Common myeloid progenitor, CD34-positive (primary cell): ENCODE data around the gene ELF5.
A peak's percentile ranks its signal among the peaks of the same experiment; 100 is the strongest.

ENCODE experiments used
- CTCF ChIA-PET: fragments of 350-600 bp; sonication (Branson Sonifier 250); formaldehyde crosslinking; loops from one replicate; lab custom pipeline; 2021; ENCODE audit warnings: antibody characterized with exemption; lab: Charles Lee
- POLR2A ChIA-PET: fragments of 350-600 bp; sonication (Branson Sonifier 250); formaldehyde crosslinking; loops from one replicate; lab custom pipeline; 2021; ENCODE audit warnings: antibody characterized with exemption; lab: Charles Lee
- DNase-seq, 3 donors: peaks; one replicate each; pipeline versions ENCODE4 v3.0.0 to v3.0.0-alpha.2; 2013
- H3K27ac ChIP-seq, 2 experiments: 1 replicate in 1 of 2; 2 replicates in 1 of 2; pipeline ENCODE4 v1.7.0; 2013; ENCODE audit warnings: inconsistent platforms in 2 of 2, low read length in 2 of 2, mild to moderate bottlenecking in 2 of 2, low read depth in 1 of 2, moderate library complexity in 1 of 2; ENCODE audit not compliant: severe bottlenecking in 2 of 2, insufficient read depth in 1 of 2, poor library complexity in 1 of 2
- H3K27me3 ChIP-seq, 5 experiments: replicated peaks in 2 of 5; 1 replicate in 3 of 5; 2 replicates in 2 of 5; pipeline versions ENCODE4 v1.6.1 to v1.7.0; 2013; ENCODE audit warnings: low read length in 4 of 5, mild to moderate bottlenecking in 2 of 5, moderate library complexity in 2 of 5, inconsistent platforms in 1 of 5; ENCODE audit not compliant: insufficient read depth in 5 of 5, control insufficient read depth in 4 of 5
- H3K36me3 ChIP-seq, 4 experiments: 1 replicate in 2 of 4; 2 replicates in 2 of 4; pipeline versions ENCODE4 v1.6.1 to v1.7.0; 2013; ENCODE audit warnings: low read length in 3 of 4, control low read depth in 1 of 4, mild to moderate bottlenecking in 1 of 4; ENCODE audit not compliant: control insufficient read depth in 4 of 4, insufficient read depth in 4 of 4
- H3K4me1 ChIP-seq, 4 experiments: 1 replicate in 3 of 4; 2 replicates in 1 of 4; pipeline versions ENCODE4 v1.6.1 to v1.7.1; 2013; ENCODE audit warnings: low read length in 3 of 4, mild to moderate bottlenecking in 3 of 4, control low read depth in 1 of 4, inconsistent platforms in 1 of 4, moderate library complexity in 1 of 4; ENCODE audit not compliant: control insufficient read depth in 4 of 4, insufficient read depth in 4 of 4; ENCODE audit errors: control extremely low read depth in 1 of 4
- H3K4me3 ChIP-seq, 7 experiments: 1 replicate in 4 of 7; 2 replicates in 3 of 7; pipeline versions ENCODE4 v1.5.1 to v1.7.0; 2013; ENCODE audit warnings: mild to moderate bottlenecking in 7 of 7, low read length in 6 of 7, moderate library complexity in 6 of 7, inconsistent platforms in 2 of 7, low read depth in 2 of 7, control low read depth in 1 of 7; ENCODE audit not compliant: insufficient read depth in 4 of 7, control insufficient read depth in 1 of 7; ENCODE audit errors: extremely low read depth in 1 of 7
- H3K9me3 ChIP-seq, 5 experiments: 1 replicate in 4 of 5; 2 replicates in 1 of 5; pipeline versions ENCODE4 v1.6.1 to v1.7.1; 2013; ENCODE audit warnings: low read length in 4 of 5, mild to moderate bottlenecking in 2 of 5, inconsistent platforms in 1 of 5, low read depth in 1 of 5, moderate library complexity in 1 of 5; ENCODE audit not compliant: control insufficient read depth in 4 of 5, insufficient read depth in 2 of 5; ENCODE audit errors: control extremely low read depth in 1 of 5
- WGBS: methylation state at CpG from one replicate; pipeline ENCODE4 v1.1.5; 2013; ENCODE audit not compliant: insufficient coverage; 5-methylcytosine and 5-hydroxymethylcytosine counted together

The ELF5 gene

DNA sequence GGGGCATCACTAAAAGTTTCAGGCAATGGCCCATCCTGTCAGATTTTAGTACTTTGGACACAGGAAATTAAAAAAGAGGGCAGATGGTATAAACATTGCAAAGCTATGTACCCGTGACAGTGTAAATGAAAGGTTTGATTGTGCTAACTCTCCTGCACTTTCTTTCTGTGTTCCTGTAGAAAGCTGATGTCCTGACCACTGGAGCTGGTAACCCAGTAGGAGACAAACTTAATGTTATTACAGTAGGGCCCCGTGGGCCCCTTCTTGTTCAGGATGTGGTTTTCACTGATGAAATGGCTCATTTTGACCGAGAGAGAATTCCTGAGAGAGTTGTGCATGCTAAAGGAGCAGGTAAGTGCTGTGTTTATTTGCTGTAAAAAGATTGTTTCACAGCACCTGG is 64.6 kb downstream of the ELF5 start:
- Histone ChIP-seq H3K27ac (peak overlapping the region; percentile 39 to 41), H3K4me1 (peaks cover 37 to 80% (median 61%) of the 10 kb centered on the region in 4 experiments), H3K4me3 (peak overlapping the region in 5 of 7 experiments; percentile 21 to 56 (median 52)), H3K36me3 (peaks cover 4 to 58% (median 36%) of the 10 kb centered on the region in 4 experiments), H3K27me3 (no peaks in the 10 kb centered on the region), H3K9me3 (no peaks in the 10 kb centered on the region)
- ChIA-PET POLR2A (no interaction called here), CTCF (interaction anchor here (1.2 to 6.0 kb wide), 8 partner anchors 9 to 34 kb away, joined by 3 to 28 read pairs (median 5); partner anchors contain the start of gene CAT)
- DNase-seq = peak in 2 of 3 donors; percentile 46 to 50
- WGBS = 0% methylated on average over 3 of the region's 3 CpGs

DNA sequence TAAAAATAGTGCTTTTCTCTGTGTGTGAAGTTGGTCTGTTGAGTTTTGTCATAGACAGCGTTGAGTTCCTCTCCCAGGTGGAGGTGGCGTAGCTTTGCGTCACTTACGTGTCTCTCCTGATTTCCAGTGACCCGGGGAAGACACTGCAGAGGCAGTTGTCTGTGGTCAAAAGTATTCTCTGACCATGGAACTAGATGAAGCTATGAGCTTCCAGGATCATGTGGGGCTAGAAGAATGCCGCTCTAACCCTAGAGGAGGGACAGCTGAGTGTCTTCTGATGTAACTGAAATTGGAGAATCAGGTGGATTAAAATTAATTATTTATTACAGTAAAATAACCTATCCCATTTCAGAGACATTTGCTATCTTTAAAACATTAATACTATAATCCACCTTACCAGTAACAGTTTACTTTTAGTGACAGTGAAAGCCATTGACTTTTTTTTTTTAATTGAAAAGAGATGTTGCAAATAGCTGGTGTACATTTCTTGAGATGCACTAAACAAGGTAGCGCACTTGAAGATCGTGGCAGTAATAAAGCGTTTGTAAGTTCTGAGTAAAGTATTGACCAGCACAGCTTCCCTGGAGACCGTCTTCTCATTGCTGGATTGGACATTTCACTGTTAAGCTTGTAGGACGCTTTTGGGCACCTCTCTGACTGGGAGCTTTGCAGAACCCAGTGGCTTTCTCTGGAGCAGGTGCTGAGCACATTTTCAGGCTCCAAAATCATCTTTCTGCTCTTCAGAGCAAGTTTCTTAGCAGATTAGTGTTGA is 65.2 kb downstream of the ELF5 start:
- H3K27ac ChIP-seq = peak overlapping the region; percentile 39 to 41
- POLR2A ChIA-PET = no interaction called here

DNA sequence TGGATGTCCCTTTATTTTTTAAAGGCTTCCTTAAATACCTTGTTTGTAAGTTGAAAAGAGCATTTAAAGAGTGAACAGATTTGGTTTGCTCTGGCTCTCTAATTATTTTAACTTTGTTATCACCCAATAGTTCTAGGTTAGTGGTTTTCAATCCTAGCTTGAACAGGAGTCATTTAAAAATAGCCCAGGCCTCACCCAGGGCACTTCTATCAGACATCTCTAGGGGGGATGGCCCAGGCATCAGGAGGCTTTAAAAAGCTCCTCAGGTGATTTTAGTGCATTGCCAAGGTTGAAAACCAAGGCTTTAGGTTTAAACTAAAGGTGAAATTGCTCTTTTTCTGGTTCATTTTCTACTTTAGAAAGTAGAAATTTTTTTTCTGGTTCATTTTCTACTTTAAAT is 66.5 kb downstream of the ELF5 start:
- Histone ChIP-seq H3K27ac (peak overlapping the region in 1 of 2 experiments; percentile 41), H3K9me3 (peaks cover 0 to 2% (median 0%) of the 10 kb centered on the region in 5 experiments), H3K36me3 (peaks cover 2 to 44% (median 27%) of the 10 kb centered on the region in 4 experiments), H3K4me3 (no peak overlapping the region), H3K27me3 (no peaks in the 10 kb centered on the region), H3K4me1 (peaks cover 43 to 91% (median 75%) of the 10 kb centered on the region in 4 experiments)
- ChIA-PET POLR2A (interaction anchor here (0.7 kb wide), 1 partner anchor 779 kb away, joined by 3 read pairs; no protein-coding TSS in a partner anchor), CTCF (interaction anchor here (2.2 to 6.0 kb wide), 2 partner anchors 8 kb away, joined by 8 to 28 read pairs; partner anchors contain the start of gene CAT)
- DNase-seq = no peak

More for the DNA sequence above, 65.2 kb downstream of the ELF5 start:
- Histone ChIP-seq H3K4me3 (peak overlapping the region in 5 of 7 experiments; percentile 13 to 56 (median 44)), H3K27me3 (no peaks in the 10 kb centered on the region), H3K4me1 (peaks cover 38 to 86% (median 67%) of the 10 kb centered on the region in 4 experiments), H3K9me3 (no peaks in the 10 kb centered on the region), H3K36me3 (peaks cover 0 to 52% (median 33%) of the 10 kb centered on the region in 4 experiments)
- no peak for DNase-seq
- CTCF ChIA-PET = interaction anchor here (0.8 to 6.0 kb wide), 9 partner anchors 9 to 33 kb away, joined by 3 to 28 read pairs (median 5); partner anchors contain the start of gene CAT
- 85% methylated on average over 11 of the region's 11 CpGs for WGBS

DNA sequence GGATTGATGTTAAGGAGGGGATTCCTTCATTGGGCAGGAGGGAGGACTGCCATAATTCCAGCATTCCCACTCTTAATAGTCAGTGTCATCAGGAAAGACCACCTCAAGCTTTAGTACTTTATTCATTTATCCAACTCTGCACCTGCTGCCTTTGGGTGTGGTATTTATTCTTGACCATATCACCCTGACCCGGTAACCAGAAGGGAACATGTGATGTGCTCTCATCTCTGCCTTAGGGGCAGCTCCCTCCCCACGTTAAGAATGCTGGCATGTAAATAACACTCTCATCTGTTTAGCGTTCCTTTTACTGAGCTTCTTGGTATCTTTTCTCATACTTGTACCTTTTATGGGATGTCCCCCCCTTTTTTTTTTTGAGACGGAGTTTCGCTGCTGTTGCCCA is 67.2 kb downstream of the ELF5 start:
- CTCF ChIA-PET = interaction anchor here (1.2 to 6.0 kb wide), 4 partner anchors 7 to 19 kb away, joined by 3 to 28 read pairs (median 6); partner anchors contain the start of gene CAT
- Histone ChIP-seq H3K4me1 (peaks cover 43 to 87% (median 74%) of the 10 kb centered on the region in 4 experiments), H3K27ac (no peak overlapping the region), H3K9me3 (peaks cover 0 to 8% (median 0%) of the 10 kb centered on the region in 5 experiments), H3K27me3 (no peaks in the 10 kb centered on the region), H3K36me3 (peaks cover 2 to 45% (median 26%) of the 10 kb centered on the region in 4 experiments), H3K4me3 (no peak overlapping the region)
- POLR2A ChIA-PET = interaction anchor here (0.7 kb wide), 1 partner anchor 779 kb away, joined by 3 read pairs; no protein-coding TSS in a partner anchor
- whole genome bisulfite sequencing = 100% methylated on average over 3 of the region's 5 CpGs
- no peak for DNase-seq

DNA sequence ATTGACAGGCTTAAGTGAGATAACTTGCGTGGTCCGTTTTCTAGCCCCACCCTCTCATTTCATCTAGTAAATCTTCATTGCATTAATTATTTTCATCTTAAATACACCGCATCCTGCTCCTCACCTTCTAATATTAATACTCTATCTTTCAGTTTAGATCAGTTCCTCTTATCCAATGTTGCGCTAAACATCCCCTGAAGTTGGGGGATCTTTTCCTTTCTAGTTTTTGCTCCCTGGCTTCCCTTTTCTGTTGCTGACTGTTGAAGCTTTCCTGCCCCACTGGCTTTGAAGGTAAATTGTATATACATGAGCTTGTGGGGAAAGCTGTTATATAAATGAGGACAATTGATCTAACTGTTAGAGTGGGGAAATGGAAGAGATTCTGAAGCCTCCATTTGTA is 67.6 kb downstream of the ELF5 start:
- Histone ChIP-seq H3K4me1 (peaks cover 42 to 84% (median 72%) of the 10 kb centered on the region in 4 experiments), H3K4me3 (peak overlapping the region in 2 of 7 experiments; percentile 6 to 21), H3K27me3 (no peaks in the 10 kb centered on the region), H3K9me3 (peaks cover 0 to 9% (median 0%) of the 10 kb centered on the region in 5 experiments), H3K27ac (no peak overlapping the region), H3K36me3 (peaks cover 2 to 42% (median 25%) of the 10 kb centered on the region in 4 experiments)
- DNase-seq = peak in 2 of 3 donors; percentile 50 to 56
- POLR2A ChIA-PET = no interaction called here
- CTCF ChIA-PET = interaction anchor here (1.2 to 6.0 kb wide), 4 partner anchors 6 to 19 kb away, joined by 3 to 28 read pairs (median 6); partner anchors contain the start of gene CAT
- 65% methylated on average over 4 of the region's 4 CpGs for WGBS

DNA sequence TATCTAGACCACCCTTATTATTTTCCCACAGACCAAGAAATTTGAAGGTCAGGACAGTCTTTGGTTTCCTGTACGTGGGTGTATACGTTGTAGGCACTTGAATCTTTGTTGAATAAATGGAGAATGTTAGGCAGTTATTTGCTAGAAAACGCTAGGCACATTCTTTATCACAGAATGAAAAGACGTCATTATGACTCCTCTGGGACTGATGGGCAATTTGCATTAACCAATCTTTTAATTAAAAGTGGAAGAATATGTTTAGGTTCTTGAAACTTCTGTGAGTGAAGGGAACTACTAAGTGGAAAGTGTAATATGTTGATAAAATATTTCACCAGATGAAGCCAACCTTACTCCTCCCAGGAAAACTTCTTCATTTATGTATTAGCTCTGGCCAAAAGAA is 69.2 kb downstream of the ELF5 start:
- no peaks in the 10 kb centered on the region for H3K27me3 ChIP-seq
- peaks cover 0 to 9% (median 0%) of the 10 kb centered on the region in 5 experiments for H3K9me3 ChIP-seq
- ChIA-PET CTCF (interaction anchor here (1.5 kb wide), 1 partner anchor 23 kb away, joined by 3 read pairs; no protein-coding TSS in a partner anchor), POLR2A (interaction anchor here (0.6 kb wide), 1 partner anchor 61 kb away, joined by 3 read pairs; no protein-coding TSS in a partner anchor)
- no peak for DNase-seq
- H3K27ac ChIP-seq = peak overlapping the region in 1 of 2 experiments; percentile 2
- peaks cover 47 to 81% (median 66%) of the 10 kb centered on the region in 4 experiments for H3K4me1 ChIP-seq
- peak overlapping the region in 1 of 7 experiments; percentile 23 for H3K4me3 ChIP-seq
- 71% methylated on average over 3 of the region's 4 CpGs for WGBS
- peaks cover 4 to 34% (median 14%) of the 10 kb centered on the region in 4 experiments for H3K36me3 ChIP-seq
